K562 (cell line): Measurements from ENCODE around the gene TXNL4A. TPM values are rescaled to one million over a fixed set of nuclear protein-coding genes. Genes with fewer than 3 reads are reported as not detected.
A peak's percentile ranks its signal among the peaks of the same experiment; 100 is the strongest.

Source experiments
- ATAC-seq: fragments of 200-7000 bp; cut with Tn5 transposase; 3 replicates; pipeline ENCODE4 v1.9.1; 2020; ENCODE audit warnings: moderate library complexity
- BruUV-seq: library from RNA; stranded (reverse); fragments of 400-500 nt; replicated peaks from 2 replicates; lab custom pipeline; 2021; lab: Mats Ljungman, UMichigan
- CTCF ChIA-PET: fragments of 300-600 bp; formaldehyde crosslinking; extraction: SDS; loops from one replicate; lab custom pipeline; 2021; ENCODE audit warnings: low intra/inter-chr PET ratio; lab: Yijun Ruan, JAX
- POLR2A ChIA-PET: fragments of 300-600, 350-650 bp; sonication (Branson Sonifier 250); formaldehyde crosslinking; extraction: SDS; loops from one replicate; lab custom pipeline; 2021; ENCODE audit warnings: antibody characterized with exemption, inconsistent platforms; lab: Yijun Ruan, JAX
- DNase-seq, 4 experiments: peaks; one replicate each; pipeline versions ENCODE4 v3.0.0 to v3.0.0-alpha.2; 2011 to 2018; ENCODE audit warnings: low spot score in 3 of 4, mixed read lengths in 3 of 4; ENCODE audit errors: extremely low read depth in 1 of 4
- FAIRE-seq: peaks from 2 replicates; lab custom pipeline; 2011; peaks lifted over from hg19 to GRCh38; lab: Jason Lieb, UNC
- H2AFZ ChIP-seq: 2 replicates; pipeline ENCODE4 v1.6.0; 2011; ENCODE audit warnings: low read depth, low read length, control low read depth, inconsistent platforms
- H3K27ac ChIP-seq: fragments of 200-600 bp; 3 replicates; pipeline ENCODE4 v1.8.0; 2011; ENCODE audit warnings: low read depth, mild to moderate bottlenecking, control low read depth, inconsistent platforms, low read length, moderate library complexity, mixed read lengths; ENCODE audit errors: extremely low read depth
- H3K27me3 ChIP-seq, 2 experiments: fragments of 300-600 bp in 1 of 2; 2 replicates in 1 of 2; 3 replicates in 1 of 2; pipeline versions ENCODE4 v1.6.0 to v1.8.0; 2011; ENCODE audit warnings: inconsistent platforms in 2 of 2, low read length in 2 of 2, mild to moderate bottlenecking in 1 of 2, mixed read lengths in 1 of 2, moderate library complexity in 1 of 2; ENCODE audit not compliant: control insufficient read depth in 2 of 2, insufficient read depth in 2 of 2
- H3K36me3 ChIP-seq: fragments of 300-600 bp; 3 replicates; pipeline ENCODE4 v1.8.0; 2011; ENCODE audit warnings: mild to moderate bottlenecking, low read length, inconsistent platforms; ENCODE audit not compliant: control insufficient read depth, insufficient read depth
- H3K4me1 ChIP-seq, 2 experiments: fragments of 200-600 bp in 1 of 2; replicated peaks in 1 of 2; 2 replicates in 1 of 2; 3 replicates in 1 of 2; pipeline versions ENCODE4 v1.5.1 to v1.8.0; 2011; ENCODE audit warnings: inconsistent platforms in 2 of 2, low read length in 2 of 2, mild to moderate bottlenecking in 1 of 2, mixed read lengths in 1 of 2, moderate library complexity in 1 of 2; ENCODE audit not compliant: control insufficient read depth in 2 of 2, insufficient read depth in 2 of 2
- H3K4me2 ChIP-seq: 2 replicates; pipeline ENCODE4 v1.6.1; 2011; ENCODE audit warnings: low read length, control low read depth, inconsistent platforms, mixed read lengths; ENCODE audit not compliant: insufficient read depth
- H3K4me3 ChIP-seq: fragments of 200-600 bp; sonication (generic), shearing (Covaris generic); 2 replicates; pipeline ENCODE4 v1.5.1; 2016; ENCODE audit warnings: control low read depth, inconsistent platforms
- H3K79me2 ChIP-seq: fragments of 200-600 bp; 3 replicates; pipeline ENCODE4 v1.8.0; 2011; ENCODE audit warnings: low read length, inconsistent platforms; ENCODE audit not compliant: control insufficient read depth, insufficient read depth
- H3K9ac ChIP-seq, 2 experiments: 2 replicates each; pipeline versions ENCODE4 v1.6.0 to v1.6.1; 2011; ENCODE audit warnings: low read depth in 2 of 2, low read length in 2 of 2, control low read depth in 1 of 2, inconsistent platforms in 1 of 2, mild to moderate bottlenecking in 1 of 2, mixed read lengths in 1 of 2; ENCODE audit not compliant: insufficient read depth in 1 of 2
- H3K9me1 ChIP-seq: one replicate; pipeline ENCODE4 v1.6.0; 2011; ENCODE audit warnings: inconsistent platforms, mild to moderate bottlenecking, low read length, moderate library complexity; ENCODE audit not compliant: control insufficient read depth, insufficient read depth
- H3K9me3 ChIP-seq: replicated peaks from 2 replicates; pipeline ENCODE4 v1.5.1; 2011; ENCODE audit warnings: low read depth, low read length, inconsistent platforms; ENCODE audit not compliant: control insufficient read depth, insufficient read depth
- H4K20me1 ChIP-seq: replicated peaks from 2 replicates; pipeline ENCODE4 v1.6.1; 2011; ENCODE audit warnings: low read length, inconsistent platforms, mixed read lengths; ENCODE audit not compliant: control insufficient read depth, insufficient read depth
- CHD2 ChIP-seq: IDR thresholded peaks from 2 replicates; pipeline ENCODE4 v1.6.1; 2011; ENCODE audit warnings: low read depth, low read length
- DDX20 ChIP-seq: fragments of 450-650 bp; IDR thresholded peaks from 2 replicates; pipeline ENCODE4 v1.6.1; 2016; ENCODE audit warnings: missing genetic modification characterization, low read depth, mild to moderate bottlenecking, missing compliant biosample characterization, moderate library complexity
- GATAD2A ChIP-seq: fragments of 450-650 bp; IDR thresholded peaks from 2 replicates; pipeline ENCODE4 v1.6.1; 2017
- MIER1 ChIP-seq: fragments of 450-650 bp; IDR thresholded peaks from 2 replicates; pipeline ENCODE4 v1.6.1; 2016; ENCODE audit warnings: antibody characterized with exemption, mild to moderate bottlenecking, low read depth
- STAT5A ChIP-seq: IDR thresholded peaks from 2 replicates; pipeline ENCODE4 v1.6.1; 2012; ENCODE audit warnings: low read length, inconsistent platforms, borderline replicate concordance
- TCFL5 ChIP-seq: fragments of 250-450 bp; sonication (Bioruptor Pico); conservative IDR thresholded peaks from 2 replicates; pipeline ENCODE4 v1.6.1; 2021; ENCODE audit warnings: mild to moderate bottlenecking, moderate library complexity, matching md5 sums
- WGBS: fragments of 100-300 bp; shearing (Covaris generic); methylation state at CpG from one replicate; pipeline ENCODE4 v1.1.6; 2016; ENCODE audit warnings: low coverage, mixed read lengths; ENCODE audit not compliant: insufficient coverage; ENCODE audit errors: missing lambda C conversion rate; 5-methylcytosine and 5-hydroxymethylcytosine counted together
- in situ Hi-C: fragments of 300-500 bp; cut with MboI; formaldehyde crosslinking; loops from 4 replicates; pipeline ENCODE4 v1.15.0; 2018; ENCODE audit warnings: inconsistent platforms, mixed read lengths
- intact Hi-C: fragments of 100-400 bp; cut with micrococcal nuclease; formaldehyde crosslinking; loops from 2 replicates; pipeline ENCODE4 v1.14.2; 2022
- polyA plus RNA-seq, 8 experiments: library from polyadenylated mRNA; depleted of rRNA in 4 of 8; stranded (reverse) in 5 of 8; unstranded in 3 of 8; fragments of >200 nt; fragmentation: Nextera tagmentation in 2 of 8; fragmentation: Illumina TruSeq in 1 of 8; extraction: Ambion mirVana in 2 of 8; extraction: Trizol in 1 of 8; gene quantifications; 2 replicates each; pipeline versions ENCODE4 v1.2.1 to v1.2.3, GENCODE V29; 2011 to 2014; ENCODE audit warnings: inconsistent platforms in 1 of 8, missing spikeins in 1 of 8
- total RNA-seq, 7 experiments: library from RNA; depleted of rRNA in 6 of 7; stranded (reverse); fragments of >200 nt in 6 of 7; fragmentation: Illumina TruSeq in 2 of 7; extraction: Trizol in 2 of 7; gene quantifications; 2 replicates each; pipeline versions ENCODE4 v1.2.1 to v1.2.3, GENCODE V29; 2011 to 2021; ENCODE audit warnings: low replicate concordance in 1 of 7

The TXNL4A gene
- total and polyA plus RNA-seq, 9 of the 15 experiments (the other 6 are each of a cell fraction or from before 2014, with no cell fraction given), result 27.0 to 132 (median 87.5) TPM

DNA sequence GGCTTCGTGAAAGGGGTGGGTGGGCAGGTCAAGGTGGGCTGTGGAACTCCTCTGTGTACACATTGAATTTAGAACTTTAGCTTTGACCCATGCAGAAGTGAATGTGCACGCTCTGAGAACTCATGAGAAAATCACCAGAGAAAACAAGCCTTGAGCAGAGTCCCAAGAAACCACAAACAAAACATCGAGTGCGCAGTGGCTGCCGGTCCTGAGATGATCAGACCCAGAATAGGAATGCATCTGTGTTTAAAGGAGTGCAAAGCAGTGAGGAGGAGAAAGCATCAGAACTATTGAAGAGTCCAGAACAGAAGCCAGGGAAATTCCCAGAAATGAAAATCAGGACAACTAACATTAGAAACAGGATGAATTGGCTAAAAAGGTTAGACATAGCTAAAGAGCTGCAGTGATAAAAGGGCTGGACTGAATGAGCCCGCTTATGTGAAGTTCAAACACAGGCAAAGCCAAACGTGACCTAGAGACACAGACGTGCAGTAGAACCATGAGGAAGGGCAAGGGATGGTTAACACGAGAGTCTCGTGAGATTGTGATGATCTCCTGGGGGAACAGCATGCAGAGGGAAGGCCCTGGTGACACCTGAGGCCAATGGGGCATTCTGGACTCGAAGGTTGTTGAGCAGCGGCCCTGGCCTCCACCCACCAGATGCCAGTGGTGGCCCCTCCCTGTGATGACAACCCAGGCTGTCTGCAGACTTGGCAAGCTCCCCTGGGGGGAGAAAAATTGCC, 16.4 kb upstream of the TXNL4A start:
- POLR2A ChIA-PET, result interaction anchor here (1.0 to 1.2 kb wide), 2 partner anchors 16 to 17 kb away, joined by 3 read pairs; no protein-coding TSS in a partner anchor
- TF ChIP-seq STAT5A (no peak), CHD2 (peak; percentile 51; the same call in 1 of the 2 replicates), TCFL5 (CRISPR knock-in tag) (no peak), DDX20 (tag) (no peak), MIER1 (no peak), GATAD2A (no peak)
- 24% methylated on average over 9 of the region's 12 CpGs for WGBS
- CTCF ChIA-PET, result no interaction called here
- Histone ChIP-seq H3K4me1 (no peaks in the 10 kb centered on the region; a peak in 1 of 5 replicates), H2AFZ (no peak overlapping the region), H3K9me3 (peaks cover 2% of the 10 kb centered on the region; the same call in 1 of the 2 replicates), H3K27ac (no peak overlapping the region), H4K20me1 (no peaks in the 10 kb centered on the region), H3K4me3 (no peak overlapping the region), H3K36me3 (no peaks in the 10 kb centered on the region), H3K9me1 (no peaks in the 10 kb centered on the region), H3K79me2 (no peaks in the 10 kb centered on the region), H3K27me3 (no peaks in the 10 kb centered on the region), H3K4me2 (no peak overlapping the region), H3K9ac (no peak overlapping the region)
- DNase-seq (no peak), ATAC-seq (no peak), FAIRE-seq (no peak)
- intact Hi-C loops, result no loop called here
- in situ Hi-C loops, result no loop called here
- BruUV-seq, result no TSS peak
